HCT116 (cell line): ENCODE data around the gene AHNAK.

Experiments used
- CEBPB ChIP-seq: IDR thresholded peaks from 2 replicates; pipeline ENCODE4 v1.6.1; 2012; ENCODE audit warnings: low read depth
- CTCF ChIP-seq, 3 experiments: fragments of 200-600 bp in 1 of 3; sonication (generic) in 1 of 3; IDR thresholded peaks in 2 of 3; conservative IDR thresholded peaks in 1 of 3; 2 replicates each; pipeline ENCODE4 v1.5.1; 2012 to 2017; ENCODE audit warnings: low read depth in 2 of 3, low read length in 2 of 3, antibody characterized with exemption in 1 of 3, borderline replicate concordance in 1 of 3, control low read depth in 1 of 3, mild to moderate bottlenecking in 1 of 3, mixed read lengths in 1 of 3, mixed run types in 1 of 3, moderate library complexity in 1 of 3; ENCODE audit not compliant: insufficient read depth in 1 of 3

- TF ChIP-seq CTCF (IDR thresholded peaks at IDR 0.05 in 2 of 3, conservative IDR thresholded peaks at IDR 0.05 in 1 of 3; ENCODE audit: borderline replicate concordance in 1 of 3, insufficient read depth in 1 of 3, low read depth in 2 of 3, low read length in 2 of 3) = no peak
- no peak for TF ChIP-seq CEBPB
Measured at GRCh38 chr11:62439785-62440602, 106.6 kb downstream of the AHNAK start.
